Smooth muscle cell (in vitro differentiated cells): ENCODE data around the gene SLC24A3. TPM values are rescaled to one million over a fixed set of nuclear protein-coding genes. Genes with fewer than 3 reads are reported as not detected.

Experiments
- DNase-seq: peaks from one replicate; lab custom pipeline; 2025; ENCODE audit not compliant: unreplicated experiment; lab: John Stamatoyannopoulos, UW
- H2AFZ ChIP-seq: fragments of 200-600 bp; sonication (generic); 2 replicates; pipeline ENCODE4 v1.6.0; 2016; ENCODE audit warnings: antibody characterized with exemption, low read depth, mild to moderate bottlenecking
- H3F3A ChIP-seq: fragments of 200-600 bp; sonication (generic); 2 replicates; pipeline ENCODE4 v1.6.0; 2017; ENCODE audit warnings: antibody characterized with exemption, low read depth
- H3K27ac ChIP-seq: fragments of 200-600 bp; sonication (generic); 2 replicates; pipeline ENCODE4 v1.5.1; 2016; ENCODE audit warnings: low read depth, mild to moderate bottlenecking
- H3K27me3 ChIP-seq: fragments of 200-600 bp; sonication (generic); 2 replicates; pipeline ENCODE4 v1.6.1; 2016; ENCODE audit warnings: low read depth, mild to moderate bottlenecking
- H3K36me3 ChIP-seq: fragments of 200-600 bp; sonication (generic); 2 replicates; pipeline ENCODE4 v1.5.1; 2016; ENCODE audit warnings: low read depth
- H3K4me1 ChIP-seq: fragments of 200-600 bp; sonication (generic); 2 replicates; pipeline ENCODE4 v1.5.1; 2016; ENCODE audit warnings: low read depth
- H3K4me2 ChIP-seq: fragments of 200-600 bp; sonication (generic); 2 replicates; pipeline ENCODE4 v1.6.0; 2016; ENCODE audit warnings: mild to moderate bottlenecking
- H3K4me3 ChIP-seq: fragments of 200-600 bp; sonication (generic); 2 replicates; pipeline ENCODE4 v1.5.1; 2016; ENCODE audit warnings: mild to moderate bottlenecking
- H3K79me2 ChIP-seq: fragments of 200-600 bp; sonication (generic); 2 replicates; pipeline ENCODE4 v1.6.0; 2016; ENCODE audit warnings: low read depth, mild to moderate bottlenecking
- H3K9ac ChIP-seq: fragments of 200-600 bp; sonication (generic); 2 replicates; pipeline ENCODE4 v1.6.0; 2016; ENCODE audit warnings: low read depth
- H3K9me3 ChIP-seq: fragments of 200-600 bp; sonication (generic); replicated peaks from 2 replicates; pipeline ENCODE4 v1.5.1; 2016; ENCODE audit warnings: low read depth
- H4K20me1 ChIP-seq: fragments of 200-600 bp; sonication (generic); 2 replicates; pipeline ENCODE4 v1.6.0; 2016; ENCODE audit warnings: low read depth
- WGBS: methylation state at CpG from one replicate; pipeline ENCODE4 v1.1.7; 2016; ENCODE audit warnings: low lambda C conversion rate; 5-methylcytosine and 5-hydroxymethylcytosine counted together
- polyA plus RNA-seq: library from polyadenylated mRNA; unstranded; fragments of >200 nt; fragmentation: Nextera tagmentation; extraction: Ambion mirVana; gene quantifications from 2 replicates; pipeline ENCODE4 v1.2.1, GENCODE V29; 2016
- total RNA-seq: library from RNA; depleted of rRNA; stranded (reverse); fragments of >200 nt; gene quantifications from 2 replicates; pipeline ENCODE4 v1.2.3, GENCODE V29; 2014
- TF ChIP-seq, protein P1 (sequence below): fragments of 200-600 bp; sonication (generic); IDR thresholded peaks from 2 replicates; pipeline ENCODE4 v1.5.1; 2017; ENCODE audit warnings: borderline replicate concordance, mild to moderate bottlenecking, antibody characterized with exemption; ENCODE audit not compliant: insufficient read depth, poor library complexity, severe bottlenecking

Gene SLC24A3
- total and polyA plus RNA-seq, 2 experiments from 2014 or later = 2.5 to 3.2 TPM

DNA sequence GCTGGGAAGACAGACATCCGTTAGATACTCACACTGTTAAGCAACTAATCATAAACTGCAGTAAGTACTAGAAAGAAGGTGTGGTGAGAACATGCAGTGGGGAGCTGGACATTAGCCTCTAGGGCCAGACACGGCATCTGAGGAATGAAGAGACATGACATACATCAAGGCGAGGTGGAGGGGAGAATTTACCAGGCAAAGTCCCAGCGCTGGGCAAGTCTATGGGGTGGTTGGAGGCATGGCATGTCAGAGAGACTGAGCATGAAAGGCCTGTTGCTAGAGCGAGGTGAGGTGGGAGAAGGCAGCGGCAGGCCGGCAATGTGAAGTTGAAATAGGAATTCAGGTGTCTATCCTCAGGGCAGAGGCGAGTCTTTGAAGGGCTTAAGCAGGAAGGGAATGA, 31.8 kb downstream of the SLC24A3 start:
- TF ChIP-seq, protein P1, sequence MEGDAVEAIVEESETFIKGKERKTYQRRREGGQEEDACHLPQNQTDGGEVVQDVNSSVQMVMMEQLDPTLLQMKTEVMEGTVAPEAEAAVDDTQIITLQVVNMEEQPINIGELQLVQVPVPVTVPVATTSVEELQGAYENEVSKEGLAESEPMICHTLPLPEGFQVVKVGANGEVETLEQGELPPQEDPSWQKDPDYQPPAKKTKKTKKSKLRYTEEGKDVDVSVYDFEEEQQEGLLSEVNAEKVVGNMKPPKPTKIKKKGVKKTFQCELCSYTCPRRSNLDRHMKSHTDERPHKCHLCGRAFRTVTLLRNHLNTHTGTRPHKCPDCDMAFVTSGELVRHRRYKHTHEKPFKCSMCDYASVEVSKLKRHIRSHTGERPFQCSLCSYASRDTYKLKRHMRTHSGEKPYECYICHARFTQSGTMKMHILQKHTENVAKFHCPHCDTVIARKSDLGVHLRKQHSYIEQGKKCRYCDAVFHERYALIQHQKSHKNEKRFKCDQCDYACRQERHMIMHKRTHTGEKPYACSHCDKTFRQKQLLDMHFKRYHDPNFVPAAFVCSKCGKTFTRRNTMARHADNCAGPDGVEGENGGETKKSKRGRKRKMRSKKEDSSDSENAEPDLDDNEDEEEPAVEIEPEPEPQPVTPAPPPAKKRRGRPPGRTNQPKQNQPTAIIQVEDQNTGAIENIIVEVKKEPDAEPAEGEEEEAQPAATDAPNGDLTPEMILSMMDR = no peak
- Histone ChIP-seq H3K27ac (no peak overlapping the region), H2AFZ (no peak overlapping the region), H3K4me1 (no peaks in the 10 kb centered on the region), H3K9me3 (no peaks in the 10 kb centered on the region), H3K4me3 (no peak overlapping the region), H3K9ac (no peak overlapping the region), H3K79me2 (no peaks in the 10 kb centered on the region), H3K4me2 (no peak overlapping the region), H3F3A (no peaks in the 10 kb centered on the region), H3K36me3 (no peaks in the 10 kb centered on the region), H3K27me3 (peaks cover 3% of the 10 kb centered on the region), H4K20me1 (no peaks in the 10 kb centered on the region)
- no peak for DNase-seq
- WGBS = 78% methylated on average over 8 of the region's 8 CpGs

DNA sequence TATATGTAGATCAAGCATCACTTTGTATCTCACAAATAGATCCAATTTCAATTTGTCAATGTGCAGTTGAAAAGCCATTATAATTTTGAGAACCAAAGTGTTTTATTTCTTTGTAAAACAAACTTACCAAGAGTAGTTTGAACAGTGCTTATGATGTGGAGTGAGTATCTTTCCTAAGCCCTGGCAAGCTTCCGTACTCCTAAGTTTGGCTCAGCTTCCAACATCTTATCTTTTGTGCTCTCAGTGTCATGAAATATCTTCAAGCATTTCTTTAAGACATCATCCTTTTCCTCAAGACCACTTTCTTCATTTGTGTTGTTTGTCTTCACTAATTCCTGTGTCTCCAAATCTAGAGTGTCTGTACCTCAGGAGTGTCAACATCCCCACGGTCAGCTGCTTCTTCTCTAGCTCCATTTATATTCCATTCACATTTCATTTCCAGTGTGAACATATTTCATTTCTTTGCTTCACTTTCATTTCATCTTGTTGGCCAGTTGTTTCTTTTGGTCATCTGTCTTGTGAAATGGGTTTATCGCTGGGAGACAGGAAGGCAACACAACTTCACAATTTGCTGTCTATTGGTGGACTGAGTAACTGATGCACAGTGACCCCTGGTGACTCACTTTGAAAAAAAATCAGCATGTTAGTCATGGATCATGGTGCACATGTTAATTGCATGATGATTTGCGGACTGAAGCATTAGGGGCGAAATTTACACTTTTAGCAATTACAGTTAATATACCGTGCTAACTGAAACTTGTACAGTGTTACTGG, 36.9 kb downstream of the SLC24A3 start:
- Histone ChIP-seq H3K36me3 (no peaks in the 10 kb centered on the region), H3K9me3 (no peaks in the 10 kb centered on the region), H3K9ac (no peak overlapping the region), H2AFZ (no peak overlapping the region), H3K27ac (no peak overlapping the region), H3F3A (no peaks in the 10 kb centered on the region), H3K27me3 (no peaks in the 10 kb centered on the region), H3K4me2 (no peak overlapping the region), H3K4me1 (no peaks in the 10 kb centered on the region), H4K20me1 (no peaks in the 10 kb centered on the region), H3K4me3 (no peak overlapping the region), H3K79me2 (no peaks in the 10 kb centered on the region)
- WGBS = 95% methylated on average over 6 of the region's 6 CpGs
- TF ChIP-seq, protein P1 = no peak
- DNase-seq = no peak

GRCh38 chr20:19250346-19250745, 37.9 kb downstream of the SLC24A3 start:
- TF ChIP-seq, protein P1 = no peak
- Histone ChIP-seq H3K4me2 (no peak overlapping the region), H4K20me1 (no peaks in the 10 kb centered on the region), H3K27me3 (no peaks in the 10 kb centered on the region), H3K79me2 (no peaks in the 10 kb centered on the region), H3K27ac (no peak overlapping the region), H2AFZ (no peak overlapping the region), H3K9ac (no peak overlapping the region), H3K4me3 (no peak overlapping the region), H3K9me3 (no peaks in the 10 kb centered on the region), H3K36me3 (no peaks in the 10 kb centered on the region), H3F3A (no peaks in the 10 kb centered on the region), H3K4me1 (no peaks in the 10 kb centered on the region)
- DNase-seq = no peak

DNA sequence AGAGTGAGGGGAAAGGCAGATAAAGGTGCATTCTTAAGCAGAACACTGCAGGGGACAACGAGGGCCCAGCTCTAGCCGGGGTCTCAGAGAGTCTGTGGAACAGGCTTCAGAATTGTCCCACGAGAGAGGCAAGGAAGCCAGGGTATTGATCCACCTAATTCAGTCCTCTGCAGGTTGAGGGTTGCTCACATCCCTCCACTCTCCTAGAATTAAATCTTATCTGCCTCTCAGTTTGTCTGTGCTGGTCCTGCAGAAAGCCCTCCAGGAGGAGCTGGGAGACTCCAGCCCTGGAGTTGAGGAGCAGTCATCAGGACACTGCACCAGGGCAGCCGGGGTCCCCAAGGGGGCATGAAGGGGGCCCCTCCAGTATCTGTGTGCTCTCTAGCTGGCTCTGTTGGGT, 39.1 kb downstream of the SLC24A3 start:
- Histone ChIP-seq H3K4me1 (no peaks in the 10 kb centered on the region), H3K4me2 (no peak overlapping the region), H3F3A (no peaks in the 10 kb centered on the region), H3K36me3 (no peaks in the 10 kb centered on the region), H3K9me3 (no peaks in the 10 kb centered on the region), H4K20me1 (no peaks in the 10 kb centered on the region), H3K9ac (no peak overlapping the region), H3K79me2 (no peaks in the 10 kb centered on the region), H3K27ac (no peak overlapping the region), H2AFZ (no peak overlapping the region), H3K27me3 (no peaks in the 10 kb centered on the region), H3K4me3 (no peak overlapping the region)
- no peak for DNase-seq
- 89% methylated on average over 4 of the region's 4 CpGs for whole genome bisulfite sequencing
- TF ChIP-seq, protein P1 = no peak
